OCI-LY7 (cell line): ENCODE data around the gene CTSG. TPM values are rescaled to one million over a fixed set of nuclear protein-coding genes. Genes with fewer than 3 reads are reported as not detected.
"Not testable (repeated sequence)": the region's sequence is repeated elsewhere in the genome, so short reads cannot be mapped to it uniquely, and the experiment has no call there.

Source experiments
- BruUV-seq: library from RNA; stranded (reverse); fragments of 400-500 nt; replicated peaks from 2 replicates; lab custom pipeline; 2021; lab: Mats Ljungman, UMichigan
- CTCF ChIA-PET: fragments of 300-600 bp; sonication (Branson Sonifier 250); formaldehyde crosslinking; loops from one replicate; lab custom pipeline; 2022; ENCODE audit warnings: antibody characterized with exemption; ENCODE audit not compliant: unreplicated experiment; lab: Charles Lee
- POLR2A ChIA-PET: fragments of 300-600 bp; sonication (Branson Sonifier 250); formaldehyde crosslinking; loops from one replicate; lab custom pipeline; 2022; ENCODE audit warnings: antibody characterized with exemption; lab: Charles Lee
- DNase-seq: peaks from one replicate; pipeline ENCODE4 v3.0.0-alpha.2; 2015; ENCODE audit warnings: low spot score
- H2AFZ ChIP-seq: fragments of 200-600 bp; sonication (generic), shearing (Covaris generic); 2 replicates; pipeline ENCODE4 v1.6.1; 2014; ENCODE audit warnings: mild to moderate bottlenecking, antibody characterized with exemption, low read length, moderate library complexity
- H3K27ac ChIP-seq: fragments of 200-600 bp; sonication (generic); 2 replicates; pipeline ENCODE4 v1.5.1; 2014; ENCODE audit warnings: mixed run types, low read depth, mild to moderate bottlenecking, moderate library complexity, low read length, inconsistent platforms; ENCODE audit not compliant: poor library complexity, severe bottlenecking
- H3K36me3 ChIP-seq: fragments of 200-600 bp; sonication (generic); 2 replicates; pipeline ENCODE4 v1.6.1; 2014; ENCODE audit warnings: mild to moderate bottlenecking, antibody characterized with exemption, low read length, moderate library complexity, mixed read lengths; ENCODE audit not compliant: insufficient read depth
- H3K4me1 ChIP-seq: fragments of 200-600 bp; sonication (generic); 2 replicates; pipeline ENCODE4 v1.5.1; 2014; ENCODE audit warnings: mild to moderate bottlenecking, low read length; ENCODE audit not compliant: insufficient read depth, poor library complexity, severe bottlenecking
- H3K4me2 ChIP-seq: fragments of 200-600 bp; sonication (generic); 2 replicates; pipeline ENCODE4 v1.6.1; 2014; ENCODE audit warnings: mild to moderate bottlenecking, low read length
- H3K4me3 ChIP-seq: fragments of 200-600 bp; sonication (generic); 2 replicates; pipeline ENCODE4 v1.5.1; 2014; ENCODE audit warnings: mild to moderate bottlenecking, low read depth, low read length; ENCODE audit not compliant: poor library complexity, severe bottlenecking
- H3K79me2 ChIP-seq: fragments of 200-600 bp; sonication (generic); 2 replicates; pipeline ENCODE4 v1.6.1; 2016; ENCODE audit warnings: low read depth, mild to moderate bottlenecking, low read length, moderate library complexity, mixed read lengths; ENCODE audit not compliant: insufficient read depth
- H3K9me2 ChIP-seq: fragments of 200-600 bp; sonication (generic); 2 replicates; pipeline ENCODE4 v1.6.1; 2016; ENCODE audit warnings: mild to moderate bottlenecking, low read length, mixed read lengths; ENCODE audit not compliant: insufficient read depth
- H3K9me3 ChIP-seq: fragments of 200-600 bp; sonication (generic); 2 replicates; pipeline ENCODE4 v1.6.1; 2014; ENCODE audit warnings: mild to moderate bottlenecking, mixed run types, low read length, mixed read lengths
- H4K20me1 ChIP-seq: fragments of 200-600 bp; sonication (generic); 2 replicates; pipeline ENCODE4 v1.6.1; 2014; ENCODE audit warnings: mild to moderate bottlenecking, antibody characterized with exemption, low read length, moderate library complexity, mixed read lengths; ENCODE audit not compliant: insufficient read depth
- CTCF ChIP-seq: fragments of 200-600 bp; sonication (generic); conservative IDR thresholded peaks from 2 replicates; pipeline ENCODE4 v1.5.1; 2014; ENCODE audit warnings: mild to moderate bottlenecking, antibody characterized with exemption, low read length, moderate library complexity, mixed read lengths
- EZH2phosphoT487 ChIP-seq: fragments of 200-600 bp; sonication (generic); IDR thresholded peaks from 2 replicates; pipeline ENCODE4 v1.6.1; 2018; ENCODE audit warnings: low read depth, borderline replicate concordance, mild to moderate bottlenecking, mixed run types, antibody characterized with exemption, low read length, moderate library complexity, mixed read lengths
- intact Hi-C: fragments of 100-400 bp; cut with micrococcal nuclease; formaldehyde crosslinking; loops from one replicate; pipeline ENCODE4 v1.10.0; 2022; ENCODE audit not compliant: unreplicated experiment
- total RNA-seq, 2 experiments: library from RNA; depleted of rRNA in 1 of 2; stranded (reverse); fragments of >200 nt in 1 of 2; shearing (Covaris generic) in 1 of 2; gene quantifications; 2 replicates each; pipeline ENCODE4 v1.2.3, GENCODE V29; 2014 to 2022

Gene CTSG
- total RNA-seq, 2 experiments from 2014 or later = not detected

GRCh38 chr14:24595073-24595808 lies 19.2 kb upstream of the CTSG start:
- intact Hi-C loops = no loop called here
- BruUV-seq = no TSS peak
- ChIA-PET CTCF (interaction anchor here (1.1 kb wide), 1 partner anchor 13 kb away, joined by 3 read pairs; no protein-coding TSS in a partner anchor), POLR2A (no interaction called here)
- H4K20me1 ChIP-seq = no peaks in the 10 kb centered on the region
- no peak overlapping the region for H2AFZ ChIP-seq
- DNase-seq = no peak
- no peaks in the 10 kb centered on the region for H3K9me3 ChIP-seq
- TF ChIP-seq CTCF = no peak
- no peak for TF ChIP-seq EZH2phosphoT487
- H3K36me3 ChIP-seq = no peaks in the 10 kb centered on the region
- H3K4me2 ChIP-seq = no peak overlapping the region
- H3K4me3 ChIP-seq = no peak overlapping the region
- H3K27ac ChIP-seq = no peak overlapping the region
- H3K79me2 ChIP-seq = no peaks in the 10 kb centered on the region
- H3K9me2 ChIP-seq = no peaks in the 10 kb centered on the region
- no peaks in the 10 kb centered on the region for H3K4me1 ChIP-seq

GRCh38 chr14:24591004-24591403 lies 15.0 kb upstream of the CTSG start:
- POLR2A ChIA-PET, intact Hi-C loops, H3K79me2 ChIP-seq, DNase-seq, CTCF ChIA-PET, H3K4me2 ChIP-seq, H3K36me3 ChIP-seq, BruUV-seq, H4K20me1 ChIP-seq, H2AFZ ChIP-seq, H3K27ac ChIP-seq, H3K4me1 ChIP-seq, H3K9me2 ChIP-seq, H3K4me3 ChIP-seq, H3K9me3 ChIP-seq: not testable (repeated sequence)

GRCh38 chr14:24584402-24584801 lies 8.4 kb upstream of the CTSG start:
- BruUV-seq, H3K36me3 ChIP-seq, H3K9me2 ChIP-seq, H3K4me1 ChIP-seq, intact Hi-C loops, H3K9me3 ChIP-seq, H4K20me1 ChIP-seq, H3K27ac ChIP-seq, H2AFZ ChIP-seq, CTCF ChIA-PET, H3K4me2 ChIP-seq, POLR2A ChIA-PET, DNase-seq, H3K4me3 ChIP-seq, H3K79me2 ChIP-seq: not testable (repeated sequence)
